Measurements from ENCODE around the gene ANAPC2. TPM values are rescaled to one million over a fixed set of nuclear protein-coding genes. Genes with fewer than 3 reads are reported as not detected.

ANAPC2 gene
- total and polyA plus RNA-seq, 2 of the 4 experiments (the other 2 are of a cell fraction) = 9.3 to 29.5 TPM

GRCh38 chr9:137232510-137232909, 44.1 kb upstream of the ANAPC2 start:
- peaks cover 3% of the 10 kb centered on the region; the same call in 1 of the 2 replicates for H4K20me1 ChIP-seq (ENCODE audit: insufficient read depth, low read length)
- no peak overlapping the region for H3K9ac ChIP-seq (ENCODE audit: low read depth, low read length)
- H3K4ac ChIP-seq (ENCODE audit: low read depth, low read length) = no peak overlapping the region
- no peak overlapping the region for H3K23ac ChIP-seq (ENCODE audit: low read depth, low read length)
- intact Hi-C loops (cut with micrococcal nuclease) (no loop called here), in situ Hi-C loops (cut with MboI; ENCODE audit: low sequenced_read_pairs) (no loop called here), dilution Hi-C loops (cut with HindIII; ENCODE audit: low sequenced_read_pairs, unreplicated experiment) (no loop called here)
- BruUV-seq (replicated peaks) = no TSS peak
- H2BK120ac ChIP-seq (ENCODE audit: low read depth, low read length) = no peak overlapping the region
- no peak overlapping the region for H2BK15ac ChIP-seq (ENCODE audit: low read depth, low read length)
- H2BK5ac ChIP-seq (ENCODE audit: low read depth, low read length, poor library complexity, severe bottlenecking) = no peak overlapping the region
- H3K4me3 ChIP-seq (ENCODE audit: insufficient read depth, low read depth, low read length) = no peak overlapping the region
- no peak overlapping the region for H4K91ac ChIP-seq (ENCODE audit: insufficient read depth, low read depth, low read length)
- no peak for TF ChIP-seq CHD1 (IDR thresholded peaks at IDR 0.05; ENCODE audit: low read depth, low read length)
- no peak for TF ChIP-seq MXI1 (IDR thresholded peaks at IDR 0.05; ENCODE audit: borderline replicate concordance, low read depth, low read length)
- TF ChIP-seq BHLHE40 (IDR thresholded peaks at IDR 0.05; ENCODE audit: low read depth, low read length) = no peak
- no peak overlapping the region for H3K14ac ChIP-seq (replicated peaks; ENCODE audit: low read depth, low read length)
- no peak overlapping the region for H4K5ac ChIP-seq (ENCODE audit: low read depth, low read length)
- no peak overlapping the region for H3K56ac ChIP-seq (ENCODE audit: extremely low read depth, insufficient read depth, low read length)
- no peak overlapping the region for H3K18ac ChIP-seq (ENCODE audit: low read depth, low read length)
- H4K8ac ChIP-seq (ENCODE audit: low read depth in 2 of 2, low read length in 2 of 2) = no peak overlapping the region
- 78% methylated on average over 20 of the region's 24 CpGs; no CpG with 5 or more reads in 1 of the 2 experiments for WGBS, 2 experiments (ENCODE audit: extremely low coverage in 2 of 2, insufficient read length in 1 of 2)
- H3K9me1 ChIP-seq (ENCODE audit: insufficient read depth, low read length) = no peaks in the 10 kb centered on the region
- ChIA-PET POLR2A (ENCODE audit: unreplicated experiment) (no interaction called here), CTCF (no interaction called here)
- no peaks in the 10 kb centered on the region for H3K36me3 ChIP-seq (ENCODE audit: control insufficient read depth, insufficient read depth, low read length)
- no peaks in the 10 kb centered on the region for H3K9me3 ChIP-seq (ENCODE audit: control insufficient read depth, insufficient read depth, low read length)
- no peak overlapping the region for H2AK9ac ChIP-seq (replicated peaks; ENCODE audit: low read depth, low read length, poor library complexity)
- H3K27me3 ChIP-seq (ENCODE audit: control insufficient read depth, insufficient read depth, low read length) = peaks cover 1% of the 10 kb centered on the region; the same call in 1 of the 2 replicates
- H3K27ac ChIP-seq (ENCODE audit: insufficient read depth, low read length) = no peak overlapping the region
- no peak overlapping the region for H2AK5ac ChIP-seq (ENCODE audit: low read depth, low read length)
- no peak overlapping the region for H2BK20ac ChIP-seq (ENCODE audit: low read depth, low read length)
- DNase-seq (no peak), ATAC-seq (ENCODE audit: low read depth) (no peak)
- H3K4me1 ChIP-seq (ENCODE audit: control insufficient read depth, insufficient read depth, low read length) = peaks cover 2% of the 10 kb centered on the region; the same call in 1 of the 2 replicates
- no peak overlapping the region for H2AFZ ChIP-seq (replicated peaks; ENCODE audit: low read length, poor library complexity)
- H3K79me1 ChIP-seq (ENCODE audit: low read depth in 1 of 2, low read length in 2 of 2) = peaks cover 2 to 10% of the 10 kb centered on the region in 2 experiments; a peak in 2 of 4 replicates
- H3K4me2 ChIP-seq (ENCODE audit: low read depth, low read length) = no peak overlapping the region
